OCI-LY1 (cell line): ENCODE measurements around the gene MDM4.

ENCODE experiments used
- EZH2 ChIP-seq: fragments of 200-600 bp; sonication (generic), shearing (Covaris generic); IDR thresholded peaks from 2 replicates; pipeline ENCODE4 v1.8.0; 2017; ENCODE audit warnings: borderline replicate concordance, mixed run types, mild to moderate bottlenecking, antibody characterized with exemption, low read length, moderate library complexity, mixed read lengths
- TF ChIP-seq, protein P1 (sequence below): fragments of 200-600 bp; sonication (generic), shearing (Covaris generic); IDR thresholded peaks from 2 replicates; pipeline ENCODE4 v1.5.1; 2017; ENCODE audit warnings: mild to moderate bottlenecking, antibody characterized with exemption, low read length, moderate library complexity, mixed read lengths

DNA sequence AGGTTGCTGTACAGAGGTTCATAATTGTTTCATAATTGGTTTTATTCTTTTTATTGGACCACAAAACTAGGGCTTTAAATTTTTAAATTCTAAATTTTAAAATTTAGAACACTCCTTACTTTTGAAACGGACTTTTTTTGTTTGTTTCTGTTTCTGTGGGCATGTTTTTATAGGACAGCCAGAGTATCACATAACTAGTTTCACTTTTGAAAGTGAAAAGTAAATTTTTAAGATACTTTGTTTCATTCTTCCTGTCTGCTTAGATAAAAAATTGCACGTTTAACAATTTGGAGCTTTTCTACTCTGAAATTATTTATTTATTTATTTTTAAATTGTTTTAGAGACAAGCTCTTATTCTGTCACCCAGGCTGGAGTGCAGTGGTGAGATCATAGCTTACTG is 29.7 kb downstream of the MDM4 start:
- TF ChIP-seq, protein P1, sequence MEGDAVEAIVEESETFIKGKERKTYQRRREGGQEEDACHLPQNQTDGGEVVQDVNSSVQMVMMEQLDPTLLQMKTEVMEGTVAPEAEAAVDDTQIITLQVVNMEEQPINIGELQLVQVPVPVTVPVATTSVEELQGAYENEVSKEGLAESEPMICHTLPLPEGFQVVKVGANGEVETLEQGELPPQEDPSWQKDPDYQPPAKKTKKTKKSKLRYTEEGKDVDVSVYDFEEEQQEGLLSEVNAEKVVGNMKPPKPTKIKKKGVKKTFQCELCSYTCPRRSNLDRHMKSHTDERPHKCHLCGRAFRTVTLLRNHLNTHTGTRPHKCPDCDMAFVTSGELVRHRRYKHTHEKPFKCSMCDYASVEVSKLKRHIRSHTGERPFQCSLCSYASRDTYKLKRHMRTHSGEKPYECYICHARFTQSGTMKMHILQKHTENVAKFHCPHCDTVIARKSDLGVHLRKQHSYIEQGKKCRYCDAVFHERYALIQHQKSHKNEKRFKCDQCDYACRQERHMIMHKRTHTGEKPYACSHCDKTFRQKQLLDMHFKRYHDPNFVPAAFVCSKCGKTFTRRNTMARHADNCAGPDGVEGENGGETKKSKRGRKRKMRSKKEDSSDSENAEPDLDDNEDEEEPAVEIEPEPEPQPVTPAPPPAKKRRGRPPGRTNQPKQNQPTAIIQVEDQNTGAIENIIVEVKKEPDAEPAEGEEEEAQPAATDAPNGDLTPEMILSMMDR, result no peak
- no peak for TF ChIP-seq EZH2
